A549 (cell line): ENCODE measurements around the gene CEP76.

Experiments
- CEBPB ChIP-seq, 2 experiments: fragments of >200 bp in 1 of 2; sonication (Bioruptor Twin) in 1 of 2; formaldehyde crosslinking in 1 of 2; IDR thresholded peaks; 2 replicates each; pipeline ENCODE4 v1.6.1; 2012 to 2016
- CTCF ChIP-seq: fragments of >200 bp; sonication (Bioruptor Twin); formaldehyde crosslinking; IDR thresholded peaks from 3 replicates; pipeline ENCODE4 v1.5.1; 2016
- EP300 ChIP-seq, 2 experiments: fragments of >200 bp; sonication (Bioruptor Twin); formaldehyde crosslinking; IDR thresholded peaks; 2 replicates in 1 of 2; 3 replicates in 1 of 2; pipeline ENCODE4 v1.6.1; 2016 to 2017
- RAD21 ChIP-seq, 2 experiments: fragments of >200 bp in 1 of 2; sonication (Bioruptor Twin) in 1 of 2; formaldehyde crosslinking in 1 of 2; IDR thresholded peaks in 1 of 2; conservative IDR thresholded peaks in 1 of 2; 2 replicates in 1 of 2; 3 replicates in 1 of 2; pipeline ENCODE4 v1.6.1; 2012 to 2018; ENCODE audit warnings: inconsistent platforms in 1 of 2

GRCh38 chr18:12751503-12751884 is 49.0 kb upstream of the CEP76 start:
- TF ChIP-seq EP300 (IDR thresholded peaks at IDR 0.05) (no peak), CTCF (no peak), RAD21 (conservative IDR thresholded peaks at IDR 0.05 in 1 of 2, IDR thresholded peaks at IDR 0.05 in 1 of 2) (no peak), CEBPB (IDR thresholded peaks at IDR 0.05) (no peak)
